ENCODE data around the gene IL32.

IL32 gene

GRCh38 chr16:3065069-3065741, at the start of gene IL32:
Gene IL32, plus strand, starts transcription at chr16:3065640. Its CDS starts 172 bp downstream, at chr16:3065812.
- peak; percentile 84 to 95 for DNase-seq (ENCODE audit: low read depth in 2 of 2)
- TF ChIP-seq, protein P1, sequence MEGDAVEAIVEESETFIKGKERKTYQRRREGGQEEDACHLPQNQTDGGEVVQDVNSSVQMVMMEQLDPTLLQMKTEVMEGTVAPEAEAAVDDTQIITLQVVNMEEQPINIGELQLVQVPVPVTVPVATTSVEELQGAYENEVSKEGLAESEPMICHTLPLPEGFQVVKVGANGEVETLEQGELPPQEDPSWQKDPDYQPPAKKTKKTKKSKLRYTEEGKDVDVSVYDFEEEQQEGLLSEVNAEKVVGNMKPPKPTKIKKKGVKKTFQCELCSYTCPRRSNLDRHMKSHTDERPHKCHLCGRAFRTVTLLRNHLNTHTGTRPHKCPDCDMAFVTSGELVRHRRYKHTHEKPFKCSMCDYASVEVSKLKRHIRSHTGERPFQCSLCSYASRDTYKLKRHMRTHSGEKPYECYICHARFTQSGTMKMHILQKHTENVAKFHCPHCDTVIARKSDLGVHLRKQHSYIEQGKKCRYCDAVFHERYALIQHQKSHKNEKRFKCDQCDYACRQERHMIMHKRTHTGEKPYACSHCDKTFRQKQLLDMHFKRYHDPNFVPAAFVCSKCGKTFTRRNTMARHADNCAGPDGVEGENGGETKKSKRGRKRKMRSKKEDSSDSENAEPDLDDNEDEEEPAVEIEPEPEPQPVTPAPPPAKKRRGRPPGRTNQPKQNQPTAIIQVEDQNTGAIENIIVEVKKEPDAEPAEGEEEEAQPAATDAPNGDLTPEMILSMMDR (IDR thresholded peaks at IDR 0.05; ENCODE audit: low read depth, low read length): no peak
- H3K4me3 ChIP-seq (replicated peaks in 1 of 2; ENCODE audit: low read depth in 2 of 2, low read length in 2 of 2): peak within 1 kb of the TSS; percentile 8 to 58

GRCh38 chr16:3015865-3016521, 49.4 kb upstream of the IL32 start:
- no peak for DNase-seq (ENCODE audit: low read depth in 2 of 2)
- TF ChIP-seq, protein P1 (IDR thresholded peaks at IDR 0.05; ENCODE audit: low read depth, low read length): no peak
- no peak overlapping the region for H3K4me3 ChIP-seq (replicated peaks in 1 of 2; ENCODE audit: low read depth in 2 of 2, low read length in 2 of 2)

- no peak for DNase-seq (ENCODE audit: low read depth in 2 of 2)
- H3K4me3 ChIP-seq (replicated peaks in 1 of 2; ENCODE audit: low read depth in 2 of 2, low read length in 2 of 2): no peak overlapping the region
- TF ChIP-seq, protein P1 (IDR thresholded peaks at IDR 0.05; ENCODE audit: low read depth, low read length): no peak
Measured at GRCh38 chr16:3017344-3017743, 48.1 kb upstream of the IL32 start.

DNA sequence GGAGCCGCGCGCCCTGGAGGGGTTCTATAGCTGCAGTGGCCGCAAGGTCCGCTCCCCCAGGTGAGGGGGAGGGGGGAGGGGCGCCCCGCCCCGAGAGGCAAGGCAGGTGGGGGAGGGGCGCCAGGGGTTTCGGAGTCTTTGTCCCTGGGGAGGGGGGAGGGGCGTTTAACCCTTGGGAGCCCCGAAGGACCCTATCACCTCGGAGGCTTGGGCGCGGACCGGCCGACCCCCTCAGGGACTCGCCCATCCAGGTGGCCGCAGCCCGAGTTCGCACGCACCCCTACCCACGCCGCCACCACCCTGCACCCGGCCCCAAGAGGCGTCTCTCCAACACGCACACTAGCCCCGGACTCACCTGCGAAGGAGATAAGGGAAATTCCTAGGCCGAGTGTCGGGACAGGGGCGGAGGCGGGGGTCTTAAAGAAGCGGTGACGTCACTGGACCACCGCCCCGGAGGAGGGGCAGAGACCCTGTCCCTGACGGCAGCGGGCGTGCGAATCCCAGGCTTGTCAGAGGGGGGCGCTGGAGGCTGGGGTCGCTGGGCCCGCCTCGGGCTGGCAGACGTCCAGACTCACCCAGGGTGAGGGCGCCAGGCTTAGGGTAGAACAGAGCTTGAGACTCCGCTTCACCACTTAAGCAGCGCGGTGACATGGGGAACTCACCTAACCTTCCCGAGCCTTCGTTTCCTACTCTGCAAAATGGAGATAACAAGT, 47.5 kb upstream of the IL32 start, which contains the start of gene CLDN6:
Gene CLDN6 (minus strand): TSS at position 390 of the 713 bp plus-strand sequence. CDS start 2,162 bp downstream, outside the sequence.
- TF ChIP-seq, protein P1 (IDR thresholded peaks at IDR 0.05; ENCODE audit: low read depth, low read length): peak; percentile 23
- DNase-seq (ENCODE audit: low read depth in 2 of 2): no peak
- no peak within 1 kb of the TSS for H3K4me3 ChIP-seq (replicated peaks in 1 of 2; ENCODE audit: low read depth in 2 of 2, low read length in 2 of 2)

DNA sequence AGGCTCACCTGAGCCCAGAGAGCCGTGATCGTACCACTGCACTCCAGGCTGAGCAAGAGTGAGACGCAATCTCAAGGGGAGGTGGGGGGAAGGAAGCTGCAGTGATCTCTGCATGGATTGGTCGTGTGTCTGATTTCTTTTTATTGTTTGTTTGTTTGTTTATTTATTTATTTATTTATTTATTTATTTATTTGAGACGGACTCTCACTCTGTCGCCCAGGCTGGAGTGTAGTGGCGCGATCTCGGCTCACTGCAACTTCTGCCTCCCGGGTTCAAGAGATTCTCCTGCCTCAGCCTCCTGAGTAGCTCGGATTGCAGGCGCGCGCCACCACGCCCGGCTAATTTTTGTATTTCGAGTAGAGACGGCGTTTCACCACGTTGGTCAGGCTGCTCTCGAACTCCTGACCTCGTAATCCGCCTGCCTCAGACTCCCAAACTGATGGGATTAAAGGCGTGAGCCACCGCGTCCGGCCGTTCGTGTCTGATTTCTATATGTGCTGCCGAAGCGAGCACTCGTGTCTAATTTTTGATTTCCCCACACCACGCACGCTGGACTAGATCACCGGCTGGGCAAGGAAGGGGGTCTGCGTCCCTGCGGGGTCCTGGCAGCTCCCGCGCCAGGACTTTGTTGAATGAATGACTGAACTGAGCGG, 45.7 kb upstream of the IL32 start:
- no peak for DNase-seq (ENCODE audit: low read depth in 2 of 2)
- TF ChIP-seq, protein P1 (IDR thresholded peaks at IDR 0.05; ENCODE audit: low read depth, low read length): no peak
- H3K4me3 ChIP-seq (replicated peaks in 1 of 2; ENCODE audit: low read depth in 2 of 2, low read length in 2 of 2): peak overlapping the region; percentile 36 to 74

GRCh38 chr16:3020247-3020603, 45.2 kb upstream of the IL32 start, which contains the start of gene TNFRSF12A:
Gene TNFRSF12A, plus strand, starts transcription at chr16:3020368. Its CDS starts 30 bp downstream, at chr16:3020398.
- TF ChIP-seq, protein P1 (IDR thresholded peaks at IDR 0.05; ENCODE audit: low read depth, low read length): no peak
- peak; percentile 79 to 80 for DNase-seq (ENCODE audit: low read depth in 2 of 2)
- H3K4me3 ChIP-seq (replicated peaks in 1 of 2; ENCODE audit: low read depth in 2 of 2, low read length in 2 of 2): peak within 1 kb of the TSS; percentile 74 to 77

All from cardiac fibroblast (primary cell).